ENCODE measurements around the gene RLBP1. TPM values are rescaled to one million over a fixed set of nuclear protein-coding genes. Genes with fewer than 3 reads are reported as not detected.
"Not testable (repeated sequence)": the region's sequence is repeated elsewhere in the genome, so short reads cannot be mapped to it uniquely, and the experiment has no call there.

The RLBP1 gene
- not detected for polyA plus RNA-seq

DNA sequence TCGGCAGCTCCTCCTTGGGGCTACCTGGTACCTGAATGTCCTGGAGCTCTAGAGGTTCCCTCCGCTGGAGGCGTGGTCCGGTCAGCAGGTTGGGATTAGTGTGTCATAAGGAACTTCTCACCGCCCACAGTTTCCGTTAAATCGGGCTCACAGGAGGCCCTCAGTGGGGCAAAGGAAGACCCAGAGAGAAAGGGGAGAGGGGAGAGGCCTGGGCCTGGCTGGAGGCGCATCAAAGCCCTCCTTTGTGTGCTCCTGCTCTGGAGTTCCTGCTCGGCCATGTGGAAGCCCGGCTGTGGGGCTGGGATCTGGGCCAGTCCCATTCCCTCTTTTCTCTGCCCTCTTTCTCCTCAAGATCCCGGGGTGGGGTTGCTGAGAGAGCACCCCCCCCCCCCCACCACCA, at the start of gene RLBP1:
Gene RLBP1 (minus strand): TSS at position 37 of the 400 bp plus-strand sequence. CDS start 2,604 bp downstream, outside the sequence.
- 70 to 78% (median 73%) methylated on average over 11 of the region's 11 CpGs for WGBS, 3 donors
- no peak within 1 kb of the TSS for H3K27ac ChIP-seq (ENCODE audit: low read depth, low read length)

DNA sequence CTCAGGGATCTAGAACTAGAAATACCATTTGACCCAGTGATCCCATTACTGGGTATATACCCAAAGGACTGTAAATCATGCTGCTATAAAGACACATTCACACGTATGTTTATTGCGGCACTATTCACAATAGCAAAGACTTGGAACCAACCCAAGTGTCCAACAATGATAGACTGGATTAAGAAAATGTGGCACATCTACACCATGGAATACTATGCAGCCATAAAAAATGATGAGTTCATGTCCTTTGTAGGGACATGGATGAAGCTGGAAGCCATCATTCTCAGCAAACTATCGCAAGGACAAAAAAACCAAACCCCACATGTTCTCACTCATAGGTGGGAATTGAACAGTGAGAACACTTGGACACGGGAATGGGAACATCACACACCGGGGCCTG, 28.8 kb upstream of the RLBP1 start:
- H3K27ac ChIP-seq (ENCODE audit: low read depth, low read length): not testable (repeated sequence)
- 91 to 97% (median 96%) methylated on average over 5 of the region's 5 CpGs for WGBS, 3 donors

DNA sequence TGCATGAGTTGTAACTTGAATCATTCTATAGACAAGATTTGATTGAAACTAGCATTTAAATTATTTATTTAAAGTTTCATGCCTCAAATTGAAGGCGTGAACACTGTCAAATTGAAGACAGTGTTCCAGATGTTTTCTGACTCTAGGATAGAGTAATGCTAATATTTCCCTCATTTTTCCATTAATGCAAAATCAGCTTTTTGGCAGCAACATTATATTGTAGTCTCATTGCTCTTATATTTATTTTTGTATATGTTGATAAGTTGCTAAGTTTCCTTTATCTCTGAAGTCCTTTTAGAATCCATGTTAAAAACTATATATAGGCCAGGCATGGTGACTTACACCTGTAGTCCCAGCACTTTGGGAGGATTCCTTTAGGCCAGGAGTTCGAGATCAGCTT, 27.2 kb upstream of the RLBP1 start:
- no peak overlapping the region for H3K27ac ChIP-seq (ENCODE audit: low read depth, low read length)
- WGBS, 3 donors: 96 to 99% (median 97%) methylated on average over 2 of the region's 2 CpGs

DNA sequence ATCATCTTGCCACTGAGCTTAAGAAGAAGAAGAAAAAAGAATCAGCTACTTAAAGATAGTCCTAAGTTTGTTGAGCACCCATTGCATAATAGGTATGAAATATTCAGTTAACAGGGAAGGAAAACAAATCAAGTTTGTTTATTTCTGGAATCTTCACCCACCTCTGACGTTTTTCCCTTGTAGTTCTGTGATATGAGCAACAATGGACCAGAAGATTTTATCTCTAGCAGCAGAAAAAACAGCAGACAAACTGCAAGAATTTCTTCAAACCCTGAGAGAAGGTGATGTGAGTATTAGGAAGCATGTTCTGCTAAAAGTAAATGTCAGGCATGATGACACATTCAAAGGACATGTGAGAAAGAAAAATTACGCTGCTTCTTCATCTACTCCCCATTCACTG, 26.1 kb upstream of the RLBP1 start:
- no peak overlapping the region for H3K27ac ChIP-seq (ENCODE audit: low read depth, low read length)
- 76 to 86% (median 78%) methylated on average over 2 of the region's 2 CpGs for WGBS, 3 donors

DNA sequence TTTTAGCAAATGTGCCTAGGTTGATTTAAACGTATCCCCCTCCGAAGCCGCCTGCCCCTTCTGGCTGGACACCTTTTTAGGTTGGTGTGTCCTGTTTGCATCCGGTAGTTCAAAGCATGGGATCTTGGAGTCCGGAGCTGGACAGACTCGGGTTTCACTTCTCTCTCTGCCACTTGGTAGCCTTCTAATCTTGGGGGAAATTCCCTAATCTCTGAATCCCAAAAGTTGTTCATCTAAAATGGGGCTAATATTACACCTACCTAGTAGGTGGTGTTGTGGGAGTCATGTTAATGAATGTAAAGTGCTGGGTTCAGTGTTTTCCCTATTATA, 23.2 kb upstream of the RLBP1 start:
- H3K27ac ChIP-seq (ENCODE audit: low read depth, low read length): no peak overlapping the region
- WGBS, 3 donors: 0 to 1% (median 1%) methylated on average over 6 of the region's 6 CpGs

DNA sequence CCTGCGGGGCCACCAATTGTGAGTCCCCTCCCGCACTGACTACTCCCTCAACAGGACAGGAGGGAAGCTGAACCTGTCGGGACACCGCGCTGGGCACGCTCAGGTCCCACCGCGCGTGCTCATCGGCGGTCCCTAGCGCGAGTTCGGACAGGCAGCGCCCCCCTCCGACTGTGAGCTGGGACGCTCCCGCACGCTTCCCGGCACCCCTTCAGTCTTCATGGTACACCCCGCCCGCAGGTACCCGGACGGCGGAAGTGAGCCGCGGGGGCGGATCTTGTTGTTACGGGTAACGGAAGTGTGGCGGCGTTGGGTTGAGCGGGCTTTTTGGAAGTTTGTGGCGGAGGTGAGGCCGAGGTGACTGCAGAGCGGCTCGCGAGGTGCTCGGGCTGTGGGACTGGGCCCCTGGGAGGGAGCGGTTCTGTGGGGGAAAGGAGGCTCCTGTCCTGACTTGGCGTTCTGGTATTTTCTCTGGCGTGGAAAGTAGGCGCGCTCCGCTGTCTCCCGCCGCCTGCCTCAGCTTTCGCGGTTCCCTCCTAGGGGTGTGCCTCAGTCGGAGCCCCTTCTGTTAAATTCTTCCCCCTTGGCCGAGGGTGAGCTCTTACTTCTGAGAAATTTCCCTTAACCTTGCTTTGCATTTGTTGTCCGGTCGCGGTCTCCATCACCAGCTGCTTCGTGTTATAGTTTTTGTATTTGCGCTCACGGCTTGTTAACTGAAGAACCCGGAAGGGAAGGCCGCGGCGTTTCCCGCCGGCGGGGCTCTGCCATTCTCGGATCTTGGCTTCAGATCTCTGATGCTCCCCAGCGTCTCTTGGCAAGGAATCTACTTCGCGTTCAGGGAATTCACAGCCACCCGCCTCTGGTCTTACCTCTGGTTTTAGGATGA, 22.6 kb upstream of the RLBP1 start, which contains the start of gene FANCI:
Gene FANCI (plus strand): TSS at position 289 of the 883 bp plus-strand sequence. CDS start 3,669 bp downstream, outside the sequence.
- WGBS, 3 donors: 0% methylated on average over 69 of the region's 69 CpGs
- H3K27ac ChIP-seq (ENCODE audit: low read depth, low read length): no peak within 1 kb of the TSS

DNA sequence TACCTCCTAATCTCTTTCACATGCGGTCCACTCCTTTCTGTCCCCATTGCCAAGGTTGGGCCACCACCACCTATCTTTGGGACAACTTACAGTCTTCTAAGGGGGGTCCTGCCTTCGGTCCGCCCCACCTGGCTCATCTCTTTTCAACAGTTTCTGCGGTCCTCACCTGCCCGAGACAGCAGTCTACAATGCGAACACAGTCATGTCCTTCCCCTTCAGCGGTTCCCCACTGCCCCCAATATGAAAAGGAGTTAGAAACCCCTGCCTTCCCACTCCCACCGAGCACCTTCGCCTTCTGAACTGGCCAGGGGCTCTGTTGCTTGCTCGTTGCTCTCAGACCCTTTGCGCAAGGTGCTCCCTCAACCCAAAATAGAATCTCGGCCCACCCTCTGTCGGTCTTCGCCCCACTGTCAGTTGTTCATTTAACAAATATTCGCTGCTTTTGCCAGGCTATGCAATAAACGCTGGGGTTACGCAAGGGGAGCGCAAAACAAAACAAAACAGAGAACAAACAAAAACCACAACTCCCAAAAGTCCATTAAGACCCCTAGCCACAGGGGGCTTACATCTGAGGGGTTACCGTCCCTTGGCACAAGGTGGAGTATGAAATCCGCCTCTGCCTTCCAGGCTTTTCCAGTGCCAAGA, 21.8 kb upstream of the RLBP1 start:
- 25 to 31% (median 31%) methylated on average over 20 of the region's 20 CpGs for WGBS, 3 donors
- no peak overlapping the region for H3K27ac ChIP-seq (ENCODE audit: low read depth, low read length)

DNA sequence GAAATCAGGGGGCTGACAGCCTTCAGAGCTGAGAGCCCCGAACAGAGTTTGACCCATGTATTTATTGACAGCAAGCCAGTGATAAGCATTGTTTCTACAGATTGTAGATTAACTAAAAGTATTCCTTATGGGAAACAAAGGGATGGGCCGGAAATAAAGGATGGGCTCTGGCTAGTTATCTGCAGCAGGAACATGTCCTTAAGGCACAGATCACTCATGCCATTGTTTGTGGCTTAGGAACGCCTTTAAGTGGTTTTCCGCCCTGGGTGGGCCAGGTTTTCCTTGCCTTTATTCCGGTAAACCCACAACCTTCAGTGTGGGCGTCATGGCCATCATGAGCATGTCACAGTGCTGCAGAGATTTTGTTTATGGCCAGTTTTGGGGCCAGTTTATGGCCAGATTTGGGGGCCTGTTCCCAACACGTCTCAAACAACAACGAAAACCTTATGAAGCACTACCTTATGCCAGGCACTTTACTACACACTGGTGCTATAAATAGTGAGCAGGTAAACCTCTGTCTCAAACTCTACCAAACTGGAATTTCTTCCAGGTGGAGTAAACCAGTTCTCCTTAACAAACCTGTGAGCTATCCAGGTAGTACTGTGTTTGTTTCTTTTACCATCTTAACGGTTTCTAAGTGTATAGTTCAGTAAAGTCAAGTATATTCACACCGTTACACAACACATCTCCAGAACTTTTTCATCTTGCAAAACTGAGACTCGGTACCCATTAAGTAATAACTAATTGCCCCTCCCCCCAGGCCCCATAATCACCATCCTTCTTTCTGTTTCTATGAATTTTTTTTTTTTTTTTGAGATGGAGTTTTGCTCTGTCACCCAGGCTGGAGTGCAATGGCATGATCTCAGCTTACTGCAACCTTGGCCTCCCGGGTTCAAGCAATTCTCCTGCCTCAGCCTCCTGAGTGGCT, 18.8 kb upstream of the RLBP1 start:
- not testable (repeated sequence) for H3K27ac ChIP-seq (ENCODE audit: low read depth, low read length)
- WGBS, 3 donors: 86 to 91% (median 91%) methylated on average over 12 of the region's 12 CpGs

DNA sequence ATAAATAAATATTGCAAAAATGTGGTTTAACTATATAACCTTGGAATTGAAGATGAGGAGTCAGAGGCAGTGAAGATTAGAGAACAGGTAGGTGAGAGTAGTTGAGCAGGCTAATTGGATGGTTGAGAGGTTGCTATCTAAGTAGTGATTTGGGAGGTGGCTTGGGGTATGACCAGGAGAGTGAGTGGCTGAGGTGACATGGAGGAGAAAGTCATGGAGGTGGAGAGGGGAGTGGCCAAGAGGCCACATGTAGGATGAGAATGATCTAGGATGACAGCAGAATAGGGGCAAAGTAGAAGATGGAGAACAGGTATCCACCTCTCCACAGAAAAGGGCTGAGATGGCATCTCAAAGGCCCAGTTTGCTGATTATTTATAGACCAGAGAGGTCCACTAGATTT, 10.5 kb upstream of the RLBP1 start:
- H3K27ac ChIP-seq (ENCODE audit: low read depth, low read length): no peak overlapping the region

DNA sequence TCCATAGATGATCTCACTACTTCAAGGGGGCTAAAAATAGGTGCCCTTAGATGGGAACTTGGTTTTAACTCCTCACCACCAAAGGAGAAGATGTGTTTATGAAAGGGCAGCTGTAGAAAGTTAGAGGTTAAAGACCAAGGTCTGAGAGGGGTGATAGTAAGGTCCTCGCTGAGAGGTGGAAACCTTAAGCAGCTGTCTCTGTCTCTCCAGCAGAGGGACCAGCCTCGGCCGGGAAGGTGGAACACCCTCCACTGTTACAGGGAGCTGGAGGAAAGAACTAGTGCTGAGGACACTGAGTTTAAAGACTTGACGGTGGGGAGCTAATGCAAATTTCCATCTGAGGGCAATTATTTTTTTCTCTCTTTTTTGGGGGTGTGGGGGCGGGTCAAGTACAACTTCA, 8.9 kb upstream of the RLBP1 start:
- WGBS, 3 donors: 42 to 59% (median 55%) methylated on average over 5 of the region's 5 CpGs

DNA sequence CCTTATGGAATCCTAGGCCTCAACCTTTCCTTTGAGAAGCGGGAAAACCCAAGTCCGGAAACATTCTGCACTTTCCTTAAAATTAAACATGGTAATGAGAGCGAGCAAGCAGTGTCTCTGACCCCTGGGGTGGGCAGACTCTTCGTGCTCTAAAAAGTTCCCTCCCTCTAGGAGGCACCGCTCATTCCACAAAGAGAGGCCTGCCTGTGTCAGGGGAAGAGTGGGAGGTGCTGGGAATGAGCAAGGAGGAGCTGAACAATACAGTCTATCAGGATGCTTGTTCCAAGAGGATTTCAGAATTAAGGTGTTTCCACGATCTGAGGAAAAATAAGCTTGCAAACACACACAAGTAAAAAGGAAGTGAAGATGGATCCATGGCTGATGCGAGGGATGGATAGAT, 6.0 kb upstream of the RLBP1 start:
- no peak overlapping the region for H3K27ac ChIP-seq (ENCODE audit: low read depth, low read length)
- 77 to 85% (median 84%) methylated on average over 7 of the region's 7 CpGs for WGBS, 3 donors

More for the DNA sequence above, 8.9 kb upstream of the RLBP1 start:
- no peak overlapping the region for H3K27ac ChIP-seq (ENCODE audit: low read depth, low read length)

DNA sequence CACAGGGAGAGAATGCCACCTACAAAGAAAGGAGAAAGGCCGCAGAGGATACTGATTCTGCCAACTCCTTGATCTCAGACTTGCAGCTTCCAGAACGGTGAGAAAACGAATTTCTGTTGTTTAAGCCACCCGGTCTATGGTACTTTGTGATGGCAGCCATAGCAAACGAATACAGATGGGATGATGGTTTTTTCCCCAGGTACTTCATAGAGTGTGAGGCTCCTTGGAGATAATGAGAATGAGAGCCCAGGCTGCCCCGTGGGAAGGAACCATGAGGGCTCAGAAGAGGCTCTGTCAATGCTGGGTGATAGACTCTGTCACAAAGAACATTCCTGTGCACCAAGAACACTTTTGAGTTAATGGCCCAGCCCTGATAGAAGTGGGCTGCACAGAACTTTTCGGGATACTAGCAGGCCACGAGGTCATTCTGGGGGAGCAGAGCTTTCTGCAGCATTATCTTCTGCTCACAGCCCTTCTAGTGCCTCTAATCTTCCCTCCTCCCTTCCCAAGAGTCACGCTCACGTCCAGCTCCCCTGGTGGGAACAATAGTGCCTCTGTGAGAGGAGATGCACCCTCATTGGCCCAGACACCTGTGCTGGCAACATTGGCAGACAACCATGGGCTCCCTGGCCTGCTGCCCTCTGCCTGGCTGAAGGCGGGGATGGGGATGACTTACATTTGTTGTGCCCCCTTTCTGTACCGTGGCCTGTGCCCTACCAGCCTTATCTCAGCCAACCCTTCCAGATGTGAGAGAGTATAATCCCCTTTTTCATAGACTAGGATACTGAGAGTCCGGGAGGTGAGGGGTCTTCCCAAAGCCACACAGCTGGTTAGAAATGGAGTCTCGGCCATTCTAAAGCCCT, 5.2 kb upstream of the RLBP1 start:
- 75 to 89% (median 86%) methylated on average over 14 of the region's 14 CpGs for WGBS, 3 donors
- no peak overlapping the region for H3K27ac ChIP-seq (ENCODE audit: low read depth, low read length)

DNA sequence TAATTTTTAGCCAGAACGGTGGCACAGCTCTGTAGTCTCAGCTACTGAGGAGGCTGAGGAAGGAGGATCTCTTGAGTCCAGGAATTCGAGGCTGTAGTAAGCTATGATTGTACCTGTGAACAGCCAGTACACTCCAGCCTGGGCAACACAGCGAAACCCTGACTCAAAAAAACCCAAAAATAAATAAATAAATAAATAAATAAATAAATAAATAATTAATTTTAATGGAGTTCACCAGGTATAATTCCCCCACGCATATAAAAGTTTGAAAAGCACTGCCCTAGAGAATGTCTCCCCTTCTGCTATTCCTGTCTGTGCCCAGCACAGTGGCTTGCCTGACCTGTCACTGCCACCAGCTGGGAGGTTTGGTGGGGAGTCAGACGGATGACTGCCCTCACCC, 4.2 kb upstream of the RLBP1 start:
- 89 to 94% (median 93%) methylated on average over 5 of the region's 5 CpGs for WGBS, 3 donors
- no peak overlapping the region for H3K27ac ChIP-seq (ENCODE audit: low read depth, low read length)

DNA sequence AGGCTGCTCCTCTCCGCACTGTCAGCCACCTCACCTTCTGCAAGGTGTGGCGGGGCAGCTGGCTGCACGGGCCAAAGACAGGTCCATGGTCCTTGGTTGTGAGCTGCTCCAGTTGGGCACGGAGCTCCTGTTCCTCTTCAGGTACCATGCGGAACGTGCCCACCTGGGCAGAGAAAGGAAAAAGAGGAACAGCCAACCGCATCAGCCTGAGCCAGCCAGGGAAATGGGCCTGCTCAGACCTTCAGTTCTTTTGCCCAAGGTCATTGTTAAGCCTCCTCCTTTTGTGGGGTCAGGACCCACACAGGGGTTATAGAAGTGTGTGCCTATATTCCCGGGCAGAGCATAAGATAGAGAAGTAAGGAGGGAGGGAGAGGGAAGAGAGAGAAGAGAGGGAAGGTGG, 2.8 kb downstream of the RLBP1 start:
- 85 to 96% (median 91%) methylated on average over 8 of the region's 8 CpGs for WGBS, 3 donors
- no peak overlapping the region for H3K27ac ChIP-seq (ENCODE audit: low read depth, low read length)

DNA sequence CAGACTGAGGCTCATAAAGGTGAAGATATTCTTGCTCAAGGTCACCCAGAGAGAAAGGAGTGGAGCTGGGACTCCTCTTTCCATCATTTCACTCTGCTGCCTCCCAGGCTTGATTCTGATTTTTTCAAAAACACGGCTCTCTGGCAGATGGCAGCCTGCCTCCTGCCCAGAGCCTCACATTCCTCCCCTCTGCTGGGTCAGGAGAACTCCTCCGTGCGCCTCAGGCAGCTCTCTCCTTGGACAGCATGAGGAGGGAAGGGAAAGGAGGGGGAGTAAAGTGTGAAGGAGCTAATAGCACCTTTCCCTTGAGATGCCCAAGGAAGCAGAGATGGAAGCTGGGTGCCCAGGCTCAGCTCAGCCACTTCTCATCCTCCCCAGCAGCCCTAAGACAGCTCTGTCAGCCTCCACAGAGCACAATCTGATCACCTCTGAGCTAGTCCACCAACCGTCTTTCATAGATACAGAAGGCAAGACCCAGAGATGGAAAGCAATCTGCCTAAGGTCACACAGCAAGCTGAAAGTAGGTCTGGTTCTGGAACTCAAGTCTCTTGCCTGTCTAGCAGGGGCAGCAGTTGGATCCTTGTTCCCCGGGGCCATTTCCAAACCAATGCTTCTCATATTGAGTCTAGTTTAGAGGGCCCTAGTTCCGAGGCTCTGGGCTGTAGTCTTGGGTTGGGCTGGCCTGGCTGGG, 3.5 kb downstream of the RLBP1 start:
- H3K27ac ChIP-seq (ENCODE audit: low read depth, low read length): no peak overlapping the region
- whole genome bisulfite sequencing, 3 donors: 70 to 74% (median 71%) methylated on average over 6 of the region's 6 CpGs

DNA sequence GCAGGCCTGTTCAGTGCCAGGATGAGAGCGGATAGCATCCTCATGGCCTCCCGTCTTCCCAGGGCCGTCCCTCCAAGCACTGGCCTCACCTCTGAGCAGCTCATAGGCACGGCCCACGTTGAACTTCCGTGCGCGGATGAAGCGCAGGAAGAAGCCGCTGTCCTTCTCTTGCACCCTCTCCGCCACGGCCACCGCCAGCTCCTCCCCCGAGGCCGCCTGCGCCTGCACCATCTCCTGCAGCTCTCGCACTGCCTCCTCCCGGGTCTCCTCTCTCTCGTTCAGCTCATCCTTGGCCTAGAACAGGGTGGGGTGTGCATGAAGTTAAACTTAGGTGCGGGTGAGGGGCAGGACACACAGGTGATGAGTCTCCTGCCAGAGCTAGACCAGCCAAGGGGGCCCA, 4.3 kb downstream of the RLBP1 start:
- 87 to 91% (median 90%) methylated on average over 20 of the region's 20 CpGs for WGBS, 3 donors
- H3K27ac ChIP-seq (ENCODE audit: low read depth, low read length): no peak overlapping the region

DNA sequence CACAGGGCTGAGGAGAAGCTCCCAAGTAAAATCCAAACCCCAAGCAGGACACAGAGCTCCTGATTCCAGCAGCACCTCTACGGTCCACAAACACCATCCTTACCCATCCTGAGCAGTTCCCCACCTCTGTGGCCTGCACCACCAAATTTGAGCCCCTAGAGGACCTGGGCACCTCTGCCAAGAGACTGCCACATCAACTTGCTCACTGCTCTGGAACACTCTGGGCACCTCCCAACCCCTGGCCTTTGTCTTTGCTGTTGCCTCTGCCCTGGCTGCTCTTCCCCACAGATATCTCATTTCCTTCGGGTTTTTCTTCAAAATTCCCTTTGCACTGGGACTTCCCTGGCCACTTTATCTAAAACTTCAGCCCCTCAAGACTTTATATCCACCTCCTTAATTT, 5.8 kb downstream of the RLBP1 start:
- no peak overlapping the region for H3K27ac ChIP-seq (ENCODE audit: low read depth, low read length)
- WGBS, 3 donors: 80 to 86% (median 82%) methylated on average over 2 of the region's 2 CpGs
